Activated T-cell treated with anti-CD3 and anti-CD28 coated beads, Interleukin-2, amount 50 U/mL, for 4 hours (primary cell): ENCODE data around the gene TBC1D2B. TPM values are rescaled to one million over a fixed set of nuclear protein-coding genes. Genes with fewer than 3 reads are reported as not detected.
"Not testable (repeated sequence)": the region's sequence is repeated elsewhere in the genome, so short reads cannot be mapped to it uniquely, and the experiment has no call there.

ENCODE experiments used
- ATAC-seq, 2 donors: fragments of 200-7000 bp; cut with Tn5 transposase; one replicate each; pipeline ENCODE4 v1.10.0; 2021
- DNase-seq: peaks from one replicate; pipeline ENCODE4 v3.0.0-alpha.2; 2020
- H3K27me3 Mint-ChIP-seq: one replicate; pipeline ENCODE4 v1.8.0; 2021; ENCODE audit warnings: low read depth, mixed read lengths
- H3K36me3 Mint-ChIP-seq: one replicate; pipeline ENCODE4 v1.8.0; 2022; ENCODE audit warnings: mixed read lengths; ENCODE audit not compliant: insufficient read depth
- H3K4me1 Mint-ChIP-seq: one replicate; pipeline ENCODE4 v1.8.0; 2021; ENCODE audit warnings: low read depth, mixed read lengths
- H3K4me3 Mint-ChIP-seq: one replicate; pipeline ENCODE4 v1.8.0; 2021; ENCODE audit warnings: mild to moderate bottlenecking, moderate library complexity, mixed read lengths
- H3K9me3 Mint-ChIP-seq: one replicate; pipeline ENCODE4 v1.8.0; 2021; ENCODE audit warnings: mixed read lengths
- total RNA-seq, 3 donors: library from RNA; stranded (reverse); gene quantifications; one replicate each; pipeline ENCODE4 v1.2.1, GENCODE V29; 2021

TBC1D2B gene
- total RNA-seq, 3 donors from 2014 or later = 22.8 to 24.9 (median 24.0) TPM

DNA sequence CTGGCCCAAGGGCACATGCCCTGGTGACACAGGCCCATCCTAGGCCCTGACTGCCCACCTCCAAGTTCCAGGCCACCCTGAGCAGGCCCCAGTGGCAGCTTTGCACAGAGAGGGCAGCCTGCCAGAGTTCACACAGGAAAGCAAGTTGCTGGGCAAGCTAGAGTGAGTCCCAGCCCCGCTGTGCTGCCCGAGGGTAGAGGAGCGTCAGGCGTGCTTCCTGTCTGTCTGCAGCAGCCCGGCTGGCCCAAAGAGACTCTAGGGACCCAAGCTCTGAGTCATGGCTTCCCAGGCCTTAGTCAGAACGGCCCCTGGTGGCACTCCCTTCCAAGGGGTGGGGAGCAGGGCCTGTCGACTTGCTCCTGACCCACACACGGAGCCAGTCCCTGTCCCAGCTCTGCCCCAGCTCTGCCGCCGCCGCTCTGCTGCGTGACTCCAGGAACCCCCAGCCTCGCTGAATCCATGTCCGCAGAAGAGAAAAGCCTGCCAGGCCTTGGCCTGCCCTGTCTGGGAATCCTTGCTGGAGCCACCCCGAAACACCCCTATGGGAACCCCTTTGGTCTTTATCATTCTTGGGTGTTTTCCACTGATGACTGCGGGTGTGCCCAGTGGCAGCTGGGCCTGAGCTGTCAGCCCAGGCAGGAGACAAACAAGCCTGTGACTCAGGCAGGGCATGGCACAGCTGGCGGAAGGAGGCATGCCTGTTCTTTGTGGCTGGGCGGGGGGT lies 83.4 kb downstream of the TBC1D2B start:
- not testable (repeated sequence) for H3K9me3 Mint-ChIP-seq, H3K27me3 Mint-ChIP-seq, H3K36me3 Mint-ChIP-seq, H3K4me3 Mint-ChIP-seq
- DNase-seq (peak; percentile 40), ATAC-seq (peak; percentile 43 to 47)
- H3K4me1 Mint-ChIP-seq = peaks cover 17% of the 10 kb centered on the region

DNA sequence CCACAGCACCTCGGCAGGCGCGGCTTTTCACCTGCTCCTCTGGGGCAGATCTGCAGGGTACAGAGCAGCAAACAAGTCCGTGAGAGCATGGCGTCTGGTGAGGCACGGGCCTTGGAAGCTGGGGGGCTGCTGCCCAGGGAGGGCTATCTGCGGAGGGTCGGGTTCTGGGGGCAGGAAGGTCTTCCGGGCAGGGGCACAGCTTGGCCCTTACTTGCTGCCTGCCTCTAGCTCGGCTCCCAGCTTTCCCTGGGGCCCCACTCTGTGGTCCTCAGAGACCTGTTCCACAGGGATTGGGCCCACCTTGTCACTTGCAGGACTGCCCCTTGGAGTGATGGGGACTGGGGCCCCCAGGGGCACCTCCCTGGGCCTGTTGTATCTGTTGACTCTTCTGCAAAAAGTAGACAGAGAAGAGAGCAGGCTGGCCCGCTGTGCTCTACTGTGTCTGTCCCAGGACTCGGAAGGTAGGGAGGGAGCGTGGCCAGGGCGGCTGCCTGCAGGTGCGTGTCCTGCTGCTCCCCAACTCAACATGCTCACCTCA lies 84.1 kb downstream of the TBC1D2B start:
- H3K4me1 Mint-ChIP-seq = peaks cover 17% of the 10 kb centered on the region
- no peak for ATAC-seq

DNA sequence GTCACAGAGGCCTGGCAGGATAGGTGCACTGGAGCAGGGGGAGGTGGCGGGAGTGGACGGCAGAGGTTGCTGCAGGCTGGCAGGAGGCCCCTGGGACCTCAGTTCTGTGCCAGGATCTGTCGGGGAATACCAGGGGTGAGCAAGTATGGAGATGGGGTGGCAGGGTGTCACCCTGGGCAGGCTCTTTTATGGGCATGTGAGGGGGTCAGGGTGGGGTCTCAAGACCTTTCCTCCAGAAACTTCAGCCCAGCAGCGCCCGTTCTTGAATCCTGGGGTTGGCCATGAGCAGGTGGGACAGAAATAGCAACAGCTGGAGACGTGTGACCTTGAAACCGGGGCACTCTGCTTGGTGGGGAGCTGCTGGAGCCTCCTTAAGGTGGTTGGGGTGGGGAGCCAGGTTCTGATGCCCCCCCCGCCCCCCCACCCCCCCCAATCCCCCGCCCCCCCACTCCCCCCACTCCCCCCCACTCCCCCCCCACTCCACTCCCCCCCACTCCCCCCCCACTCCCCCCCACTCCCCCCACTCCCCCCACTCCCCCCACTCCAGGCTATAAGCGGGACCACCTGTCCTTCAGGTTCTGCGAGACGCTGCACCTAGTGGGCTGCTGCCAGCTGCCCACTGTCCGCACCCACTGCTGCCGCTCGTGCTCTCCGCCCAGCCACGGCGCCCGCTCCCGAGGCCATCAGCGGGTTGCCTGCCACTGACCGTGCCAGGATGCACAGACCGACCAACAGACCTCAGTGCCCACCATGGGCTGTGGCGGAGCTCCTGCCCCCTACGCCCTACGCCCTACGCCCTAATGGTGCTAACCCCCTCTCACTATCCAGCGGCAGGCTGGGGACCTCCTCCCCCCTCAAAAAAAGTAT lies 84.9 kb downstream of the TBC1D2B start:
- DNase-seq (no peak), ATAC-seq (no peak)
- no peaks in the 10 kb centered on the region for H3K9me3 Mint-ChIP-seq
- H3K4me1 Mint-ChIP-seq = peaks cover 19% of the 10 kb centered on the region
- no peaks in the 10 kb centered on the region for H3K27me3 Mint-ChIP-seq
- H3K36me3 Mint-ChIP-seq = peaks cover 4% of the 10 kb centered on the region
- no peak overlapping the region for H3K4me3 Mint-ChIP-seq

More for the DNA sequence above, 84.1 kb downstream of the TBC1D2B start:
- H3K9me3 Mint-ChIP-seq = no peaks in the 10 kb centered on the region
- no peak for DNase-seq
- H3K36me3 Mint-ChIP-seq = peaks cover 8% of the 10 kb centered on the region
- no peaks in the 10 kb centered on the region for H3K27me3 Mint-ChIP-seq
- H3K4me3 Mint-ChIP-seq = no peak overlapping the region

DNA sequence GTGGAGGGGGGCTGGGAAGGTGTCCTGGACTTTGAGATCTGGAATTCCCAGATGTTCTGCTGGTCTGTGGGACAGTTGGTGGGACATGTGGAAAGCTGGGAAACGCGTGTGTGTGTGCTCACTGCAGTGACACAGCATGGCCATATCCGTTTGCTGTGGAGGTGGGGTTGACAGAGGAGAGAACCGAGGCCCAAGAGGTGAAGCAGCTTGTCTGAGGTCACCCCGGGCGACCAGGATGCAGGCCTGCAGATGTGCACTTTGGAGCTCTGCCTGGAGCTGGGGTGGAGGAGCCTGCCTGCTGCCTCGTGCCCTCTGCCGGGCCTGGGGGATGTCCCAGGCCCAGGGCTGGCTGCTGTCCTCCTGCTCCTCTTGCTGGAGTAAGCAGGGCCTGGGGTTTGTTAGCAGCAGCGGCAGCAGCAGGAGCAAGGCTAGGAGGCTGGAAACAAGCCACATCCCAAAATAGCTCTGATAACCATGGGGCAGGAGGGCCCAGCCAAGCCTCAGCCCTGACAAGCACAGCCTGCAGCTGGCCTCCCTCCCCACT lies 85.8 kb downstream of the TBC1D2B start:
- not testable (repeated sequence) for H3K4me3 Mint-ChIP-seq, ATAC-seq, DNase-seq, H3K27me3 Mint-ChIP-seq, H3K9me3 Mint-ChIP-seq, H3K36me3 Mint-ChIP-seq
- H3K4me1 Mint-ChIP-seq = peaks cover 19% of the 10 kb centered on the region

DNA sequence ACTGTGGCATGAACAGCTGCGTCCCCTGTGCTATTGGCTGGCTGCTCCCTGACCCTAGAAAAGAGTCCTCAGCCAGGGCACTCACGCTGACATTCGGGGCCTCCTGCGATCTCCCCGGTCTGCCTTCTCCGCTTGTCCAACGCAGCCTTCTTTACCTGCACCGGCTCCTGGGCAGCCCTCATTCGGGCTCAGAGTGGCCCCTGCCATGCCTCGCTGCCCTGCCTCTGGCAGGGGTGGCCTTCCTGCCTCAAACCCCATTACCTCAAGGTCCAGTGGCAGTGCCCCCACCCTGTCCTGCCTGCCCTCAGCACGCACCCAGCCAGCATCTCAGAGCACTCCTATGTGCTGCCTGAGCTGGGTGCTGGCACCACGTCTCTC lies 86.5 kb downstream of the TBC1D2B start:
- H3K4me3 Mint-ChIP-seq = no peak overlapping the region
- ATAC-seq = no peak
- DNase-seq = no peak

DNA sequence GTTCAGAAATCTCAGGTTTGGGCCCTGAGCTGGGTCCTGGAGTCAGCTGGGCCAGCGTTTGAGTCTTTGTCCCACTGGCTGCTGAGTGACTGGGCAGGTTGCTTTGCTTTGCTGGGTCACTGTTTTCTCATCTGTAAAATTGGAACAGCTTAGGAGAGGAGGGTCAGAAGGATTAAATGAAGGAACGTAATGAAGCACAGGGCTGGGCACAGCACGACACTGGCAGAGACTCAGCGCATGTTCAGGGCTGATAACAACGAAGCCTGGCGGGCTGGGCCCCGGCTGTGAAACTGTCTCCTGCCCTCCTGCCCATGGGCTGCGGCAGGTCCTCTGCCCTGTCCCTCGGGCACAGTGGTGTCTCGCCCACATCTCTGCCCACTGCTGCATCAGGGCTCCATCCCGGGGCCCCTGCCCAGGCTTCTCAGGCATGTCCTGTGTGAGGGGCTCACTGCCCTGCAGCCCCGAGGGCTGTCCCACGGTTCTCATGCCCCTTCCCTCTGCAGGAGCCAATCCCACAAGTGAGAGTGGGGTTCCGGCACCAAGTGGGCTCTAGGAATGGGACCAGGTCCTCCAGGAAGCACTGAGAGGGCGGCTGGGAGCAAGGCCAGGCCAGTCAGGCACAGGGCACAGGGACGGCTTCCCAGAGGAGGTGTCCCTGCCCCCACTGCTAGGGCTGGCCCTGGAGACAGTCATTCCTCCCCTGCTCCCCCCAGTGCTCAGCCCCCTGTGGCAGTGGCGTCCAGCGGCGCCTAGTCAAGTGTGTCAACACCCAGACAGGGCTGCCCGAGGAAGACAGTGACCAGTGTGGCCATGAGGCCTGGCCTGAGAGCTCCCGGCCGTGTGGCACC lies 88.0 kb downstream of the TBC1D2B start:
- DNase-seq (no peak), ATAC-seq (no peak)
- no peaks in the 10 kb centered on the region for H3K36me3 Mint-ChIP-seq
- no peaks in the 10 kb centered on the region for H3K9me3 Mint-ChIP-seq
- no peak overlapping the region for H3K4me3 Mint-ChIP-seq
- H3K27me3 Mint-ChIP-seq = no peaks in the 10 kb centered on the region
- H3K4me1 Mint-ChIP-seq = peaks cover 19% of the 10 kb centered on the region

More for the DNA sequence above, 86.5 kb downstream of the TBC1D2B start:
- H3K9me3 Mint-ChIP-seq = no peaks in the 10 kb centered on the region
- peaks cover 19% of the 10 kb centered on the region for H3K4me1 Mint-ChIP-seq
- H3K27me3 Mint-ChIP-seq = no peaks in the 10 kb centered on the region
- no peaks in the 10 kb centered on the region for H3K36me3 Mint-ChIP-seq

DNA sequence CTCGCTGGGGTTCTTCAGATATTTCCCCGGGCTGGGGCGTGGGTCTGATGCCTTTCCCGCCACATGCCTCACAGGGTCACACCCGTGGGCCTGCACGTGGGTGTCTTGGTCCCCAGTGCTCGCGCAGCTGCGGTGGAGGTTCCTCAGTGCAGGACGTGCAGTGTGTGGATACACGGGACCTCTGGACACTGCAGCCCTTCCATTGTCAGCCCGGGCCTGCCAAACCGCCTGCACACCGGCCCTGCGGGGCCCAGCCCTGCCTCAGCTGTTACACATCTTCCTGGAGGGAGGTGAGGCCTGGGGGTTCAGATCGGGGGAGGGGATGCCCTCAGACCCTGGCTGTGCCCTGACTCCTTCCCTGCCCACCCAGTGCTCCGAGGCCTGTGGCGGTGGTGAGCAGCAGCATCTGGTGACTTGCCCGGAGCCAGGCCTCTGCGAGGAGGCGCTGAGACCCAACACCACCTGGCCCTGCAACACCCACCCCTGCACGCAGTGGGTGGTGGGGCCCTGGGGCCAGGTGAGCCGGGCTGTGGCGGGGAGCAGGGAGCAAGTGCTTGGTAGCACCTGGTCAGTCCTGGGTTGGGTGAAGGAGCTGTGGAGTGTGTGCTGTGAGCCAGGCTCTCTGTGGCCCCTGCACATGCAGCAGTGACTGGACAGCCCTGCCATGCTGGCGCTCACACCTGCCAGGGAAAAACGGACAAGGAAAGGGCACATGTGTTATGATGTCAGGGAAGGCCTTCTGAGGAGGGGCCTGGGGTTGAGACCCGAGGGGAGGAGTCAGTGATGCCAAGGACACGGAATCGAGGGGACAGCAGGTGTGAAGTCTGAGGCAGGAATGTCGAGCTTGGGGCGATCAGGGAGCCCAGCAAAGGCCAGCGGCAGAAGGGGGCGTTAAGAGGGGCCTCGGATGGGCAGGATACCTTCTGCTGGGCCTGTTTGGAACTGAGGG lies 88.9 kb downstream of the TBC1D2B start:
- H3K4me3 Mint-ChIP-seq = no peak overlapping the region
- H3K4me1 Mint-ChIP-seq = peaks cover 18% of the 10 kb centered on the region
- no peaks in the 10 kb centered on the region for H3K9me3 Mint-ChIP-seq
- no peak for DNase-seq
- no peaks in the 10 kb centered on the region for H3K27me3 Mint-ChIP-seq
- no peak for ATAC-seq
- no peaks in the 10 kb centered on the region for H3K36me3 Mint-ChIP-seq

DNA sequence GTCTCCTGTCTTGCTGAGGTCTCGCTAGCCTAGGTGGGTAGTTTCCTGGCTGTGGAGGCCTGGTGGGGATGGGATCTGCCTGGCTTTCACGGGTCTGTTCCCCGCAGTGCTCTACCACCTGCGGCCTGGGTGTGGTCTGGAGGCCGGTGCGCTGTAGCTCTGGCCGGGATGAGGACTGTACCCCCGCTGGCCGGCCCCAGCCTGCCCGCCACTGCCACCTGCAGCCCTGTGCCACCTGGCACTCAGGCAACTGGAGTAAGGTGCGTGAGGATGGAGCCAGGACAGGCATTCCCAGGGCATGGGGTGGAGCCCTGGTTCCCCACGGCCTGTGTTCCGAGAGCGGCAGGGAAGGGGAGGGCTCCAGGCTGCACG lies 89.8 kb downstream of the TBC1D2B start:
- peaks cover 18% of the 10 kb centered on the region for H3K4me1 Mint-ChIP-seq
- not testable (repeated sequence) for DNase-seq, H3K9me3 Mint-ChIP-seq, H3K36me3 Mint-ChIP-seq, H3K27me3 Mint-ChIP-seq, ATAC-seq, H3K4me3 Mint-ChIP-seq

DNA sequence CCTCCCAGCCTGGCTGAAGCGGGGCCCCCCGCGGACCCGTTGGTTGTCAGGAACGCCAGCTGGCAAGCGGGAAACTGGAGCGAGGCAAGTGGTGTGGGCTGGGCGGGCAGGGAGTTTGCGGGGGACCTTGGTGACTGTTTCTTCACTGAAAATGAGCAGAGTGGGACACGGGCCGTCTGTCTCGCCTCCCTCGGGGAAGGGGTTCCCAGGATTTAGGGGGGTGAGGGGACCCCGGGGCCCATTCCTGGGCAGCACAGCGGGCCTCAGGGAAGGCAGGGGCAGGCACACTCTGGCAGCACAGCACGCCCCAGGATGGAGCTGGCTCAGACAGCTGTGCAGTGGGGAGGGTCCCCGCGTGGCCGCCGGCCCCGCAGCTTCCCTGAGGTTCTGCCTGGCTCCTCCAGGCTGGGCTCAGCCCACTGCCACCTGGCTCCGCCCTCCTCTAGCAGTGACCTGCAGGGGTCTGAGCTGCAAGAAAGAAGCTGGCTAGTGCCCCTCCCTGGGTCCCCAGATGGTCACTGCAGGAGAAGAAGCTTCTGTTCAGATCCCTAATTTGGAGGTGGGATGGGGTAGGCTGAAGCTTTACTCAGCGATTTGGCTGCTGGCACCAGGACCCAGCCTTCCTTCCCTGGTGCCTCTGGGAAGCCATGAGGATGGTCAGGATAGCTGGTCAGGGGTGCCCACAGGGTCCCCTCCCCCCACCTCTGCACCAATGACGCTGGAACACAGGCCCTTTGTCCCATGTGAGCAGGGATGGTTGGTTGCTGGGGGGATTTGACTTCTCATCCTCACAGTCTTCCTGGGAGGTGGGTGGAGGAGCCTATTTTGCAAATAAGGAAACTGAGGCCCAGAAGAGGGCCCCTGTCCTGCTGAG lies 90.4 kb downstream of the TBC1D2B start:
- Mint-ChIP-seq H3K27me3 (no peaks in the 10 kb centered on the region), H3K36me3 (no peaks in the 10 kb centered on the region), H3K4me1 (peaks cover 18% of the 10 kb centered on the region), H3K9me3 (no peaks in the 10 kb centered on the region), H3K4me3 (no peak overlapping the region)
- no peak for ATAC-seq
- DNase-seq = no peak

DNA sequence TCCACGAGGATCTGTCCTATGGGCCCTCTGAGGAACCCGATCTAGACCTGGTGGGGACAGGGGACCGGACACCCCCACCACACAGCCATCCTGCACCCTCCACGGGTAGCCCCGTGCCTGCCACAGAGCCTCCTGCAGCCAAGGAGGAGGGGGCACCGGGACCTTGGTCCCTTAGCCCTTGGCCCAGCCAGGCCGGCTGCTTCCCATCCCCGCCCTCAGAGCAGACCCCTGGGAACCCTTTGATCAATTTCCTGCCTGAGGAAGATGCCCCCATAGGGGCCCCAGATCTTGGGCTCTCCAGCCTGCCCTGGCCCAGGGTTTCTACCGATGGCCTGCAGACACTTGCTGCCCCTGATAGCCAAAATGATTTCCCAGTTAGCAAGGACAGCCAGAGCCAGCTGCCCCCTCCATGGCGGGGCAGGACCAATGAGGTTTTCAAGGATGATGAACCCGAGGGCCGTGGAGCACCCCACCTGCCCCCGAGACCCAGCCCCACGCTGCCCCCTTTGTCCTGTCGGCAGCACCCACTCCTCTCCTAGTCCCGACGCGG lies 91.5 kb downstream of the TBC1D2B start:
- Mint-ChIP-seq H3K36me3 (no peaks in the 10 kb centered on the region), H3K9me3 (no peaks in the 10 kb centered on the region), H3K4me1 (peaks cover 13% of the 10 kb centered on the region), H3K4me3 (no peak overlapping the region), H3K27me3 (no peaks in the 10 kb centered on the region)
- ATAC-seq (no peak), DNase-seq (no peak)

DNA sequence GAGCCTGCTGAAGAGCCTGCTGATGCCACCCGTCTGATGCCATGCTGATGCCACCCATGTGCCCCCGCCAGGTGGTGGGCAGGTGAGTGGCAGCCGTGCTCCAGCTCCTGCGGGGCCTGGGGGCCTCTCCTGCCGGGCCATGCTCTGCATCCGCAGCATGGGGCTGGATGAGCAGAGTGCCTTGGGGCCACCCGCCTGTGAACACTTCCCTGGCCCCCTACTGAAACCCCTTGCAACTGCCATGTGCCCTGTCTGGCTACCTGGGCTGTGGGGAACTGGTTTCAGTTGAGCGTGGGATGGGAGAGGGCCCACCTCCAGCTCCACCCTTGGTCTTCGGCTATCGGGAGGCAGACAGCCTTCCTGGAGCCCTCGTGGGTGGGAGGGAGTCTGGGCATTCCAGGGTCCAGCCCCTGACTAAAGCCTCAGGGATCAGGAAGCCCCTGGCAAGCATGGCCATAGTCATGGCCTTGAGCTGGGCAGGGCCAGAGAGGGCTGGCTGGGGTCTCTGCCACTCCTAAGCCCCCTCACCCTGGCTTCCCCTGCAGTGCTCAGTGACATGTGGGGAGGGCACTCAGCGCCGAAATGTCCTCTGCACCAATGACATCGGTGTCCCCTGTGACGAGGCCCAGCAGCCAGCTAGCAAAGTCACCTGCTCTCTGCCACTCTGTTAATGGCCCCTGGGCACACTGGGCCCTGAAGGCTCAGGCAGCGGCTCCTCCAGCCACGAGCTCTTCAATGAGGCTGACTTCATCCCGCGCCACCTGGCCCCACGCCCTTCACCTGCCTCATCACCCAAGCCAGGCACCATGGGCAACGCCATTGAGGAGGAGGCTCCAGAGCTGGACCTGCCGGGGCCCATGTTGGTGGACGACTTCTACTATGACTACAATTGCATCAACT lies 92.2 kb downstream of the TBC1D2B start:
- Mint-ChIP-seq H3K36me3 (no peaks in the 10 kb centered on the region), H3K4me1 (peaks cover 6% of the 10 kb centered on the region), H3K9me3 (no peaks in the 10 kb centered on the region), H3K27me3 (no peaks in the 10 kb centered on the region), H3K4me3 (no peak overlapping the region)
- ATAC-seq (no peak), DNase-seq (no peak)
